GM18505 (cell line): ENCODE measurements around the gene NCK2.

Experiments used
- ATAC-seq: cut with Tn5 transposase; IDR thresholded peaks from one replicate; pipeline ENCODE4 v1.9.1; 2021; ENCODE audit not compliant: unreplicated experiment
- POLR2A ChIP-seq: IDR thresholded peaks from 4 replicates; pipeline ENCODE4 v1.6.1; 2011; ENCODE audit warnings: borderline replicate concordance; ENCODE audit not compliant: insufficient read depth, insufficient read length; ENCODE audit errors: extremely low read depth

Gene NCK2

DNA sequence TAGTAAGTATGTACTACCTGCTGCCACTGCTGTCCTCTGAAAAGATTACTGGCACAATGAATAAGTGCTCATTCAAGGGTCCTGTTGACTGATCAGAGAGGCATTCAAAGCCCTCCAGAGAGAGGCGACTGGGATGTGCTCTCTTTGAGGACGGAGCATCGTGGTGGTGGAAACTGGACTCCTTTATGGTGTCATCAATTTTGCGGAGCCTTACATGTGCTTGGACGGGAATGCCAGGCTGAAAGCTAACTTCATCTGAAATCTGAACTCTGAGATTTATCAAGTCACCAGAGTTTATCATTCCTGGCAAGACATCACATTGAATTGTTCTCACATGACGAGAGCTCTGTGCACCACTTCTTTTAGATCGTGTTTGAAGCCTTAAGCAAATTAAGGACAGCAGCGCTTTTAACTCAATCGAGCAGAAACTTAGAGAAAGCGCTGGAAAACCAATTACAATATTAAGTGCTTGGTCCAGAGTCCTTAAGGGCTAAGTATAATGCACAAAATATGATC is 138.3 kb downstream of the NCK2 start:
- TF ChIP-seq POLR2A = no peak
- no peak for ATAC-seq

DNA sequence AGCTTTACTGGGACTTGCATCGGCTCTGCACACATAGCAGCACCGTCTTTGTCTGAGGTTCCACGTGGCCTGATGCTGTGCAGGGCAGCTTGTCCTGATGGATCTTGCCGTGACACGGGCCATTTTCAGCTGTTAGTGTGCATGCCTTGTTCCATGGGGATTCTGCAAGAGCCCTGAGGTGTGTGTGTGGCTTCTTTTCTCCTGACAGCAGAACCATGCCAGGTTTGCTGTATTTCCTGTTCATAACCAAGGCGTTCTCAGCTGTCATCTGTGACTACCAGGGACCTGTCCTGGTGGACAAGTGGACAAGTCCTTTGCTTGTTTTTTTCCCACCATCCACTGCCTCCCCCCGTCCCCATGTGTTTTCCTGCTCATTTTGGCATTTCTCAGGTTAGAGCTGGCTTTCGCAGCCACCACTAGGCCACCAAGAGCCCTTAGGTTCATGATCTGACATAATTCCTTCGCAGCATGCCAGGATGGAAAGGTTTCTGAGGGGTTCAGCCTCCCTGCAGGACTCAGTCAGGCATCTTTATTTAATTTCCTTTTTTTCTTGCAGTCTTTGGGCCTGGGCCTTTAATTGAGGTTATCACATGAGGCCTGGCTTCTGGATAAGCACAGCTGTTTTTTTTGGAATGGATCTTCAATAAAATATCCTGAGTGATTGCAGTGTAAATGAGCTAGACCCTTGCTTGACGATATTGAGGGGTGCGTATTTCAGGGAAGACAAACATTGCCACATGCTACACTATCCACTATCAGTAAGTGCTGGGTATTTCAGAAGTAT is 139.4 kb downstream of the NCK2 start:
- TF ChIP-seq POLR2A = no peak
- ATAC-seq = no peak

DNA sequence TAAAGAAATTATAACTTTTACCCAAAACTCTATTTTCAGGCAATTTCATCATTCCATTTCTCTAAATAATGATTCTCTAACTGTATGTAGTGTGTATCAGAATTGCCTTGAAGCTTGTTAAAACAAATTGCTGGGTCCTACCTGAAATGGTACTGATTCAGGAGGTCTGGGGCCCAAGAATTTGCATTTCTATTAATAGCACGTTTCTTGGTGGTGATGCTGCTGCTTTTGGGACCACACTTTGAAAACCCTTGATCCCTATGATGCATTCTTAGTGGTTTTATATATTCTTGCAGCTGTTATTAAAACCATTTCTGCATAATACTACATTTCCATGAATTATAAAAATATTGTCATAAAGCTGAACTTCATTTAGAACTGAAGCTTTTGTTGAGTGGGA is 140.7 kb downstream of the NCK2 start:
- ATAC-seq = no peak
- no peak for TF ChIP-seq POLR2A

DNA sequence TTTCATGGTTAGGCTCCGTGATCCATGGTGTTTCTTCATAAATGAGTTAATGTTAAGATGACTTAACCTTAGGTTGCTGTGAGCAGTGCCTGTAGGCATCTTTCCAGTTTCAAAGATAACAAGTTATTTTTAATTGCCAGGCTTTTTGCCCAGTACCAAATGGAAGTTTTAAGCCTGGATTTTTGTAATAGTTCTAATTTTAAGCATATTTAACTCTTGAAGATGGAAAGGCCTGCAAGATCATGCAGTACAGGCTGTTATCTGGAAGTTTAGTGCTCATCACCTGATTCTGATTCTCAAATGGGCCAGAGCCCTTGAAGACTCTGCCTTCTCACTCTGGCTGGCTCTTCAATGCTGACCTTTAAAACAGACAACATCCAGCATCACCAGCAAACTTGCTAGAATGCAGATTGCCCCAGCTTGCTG is 141.3 kb downstream of the NCK2 start:
- no peak for ATAC-seq
- no peak for TF ChIP-seq POLR2A

DNA sequence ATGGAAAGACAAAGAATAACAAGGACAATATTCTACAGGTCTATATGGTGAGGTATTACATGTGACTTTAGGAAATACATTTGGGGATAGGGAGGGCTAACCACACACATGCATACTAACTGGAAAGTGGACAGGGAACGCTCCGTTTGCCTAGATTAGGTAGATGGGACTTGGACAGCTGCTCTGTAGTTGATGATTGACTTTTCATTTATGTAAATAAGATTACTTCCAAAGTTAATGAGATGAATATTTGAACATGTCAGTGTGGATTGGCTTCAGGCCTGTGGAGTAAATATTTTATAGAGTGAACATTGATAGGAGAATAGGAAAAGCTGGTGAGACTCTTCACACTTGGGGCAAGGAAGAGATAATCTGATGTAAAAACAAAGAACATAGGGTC is 142.0 kb downstream of the NCK2 start:
- TF ChIP-seq POLR2A = no peak
- ATAC-seq = no peak

DNA sequence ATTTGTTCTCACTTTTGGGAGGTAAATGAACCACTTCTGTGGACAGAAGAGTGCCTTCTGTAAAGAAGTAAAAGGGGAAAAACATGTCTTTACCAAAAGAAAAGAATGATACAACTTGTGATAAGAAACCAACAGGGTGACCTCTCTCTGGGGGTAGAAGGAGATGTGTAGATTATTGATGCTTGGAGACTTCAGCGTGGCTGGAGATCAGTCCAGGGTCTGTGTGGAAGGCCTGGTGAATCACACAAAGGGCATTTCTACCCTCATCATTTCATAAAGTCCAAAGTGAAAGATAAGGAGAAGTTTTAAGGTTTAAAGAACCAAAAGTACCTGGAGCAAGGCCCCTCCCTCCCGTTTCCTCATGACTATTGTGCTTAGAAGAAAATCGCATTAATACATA is 142.5 kb downstream of the NCK2 start:
- no peak for TF ChIP-seq POLR2A
- ATAC-seq = no peak

DNA sequence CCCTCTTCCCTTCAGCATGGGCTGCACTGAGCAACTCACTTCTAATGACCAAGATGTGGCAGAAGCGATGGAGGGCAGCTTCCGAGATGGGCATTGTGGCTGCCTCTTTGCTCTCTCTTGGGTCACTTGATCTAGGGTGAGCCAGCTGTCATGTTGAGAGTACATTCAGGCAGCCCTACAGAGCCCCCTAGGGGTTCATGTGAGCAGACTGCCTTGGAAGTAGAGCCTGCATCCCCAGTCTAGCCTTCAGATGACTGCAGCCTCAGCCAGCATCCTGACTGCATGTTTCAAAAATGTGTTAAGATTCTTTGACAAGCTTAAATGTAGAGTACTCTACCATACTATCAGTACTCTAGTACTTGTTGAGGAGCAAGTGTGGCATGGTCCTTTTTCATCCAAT is 143.9 kb downstream of the NCK2 start:
- TF ChIP-seq POLR2A = no peak
- no peak for ATAC-seq

DNA sequence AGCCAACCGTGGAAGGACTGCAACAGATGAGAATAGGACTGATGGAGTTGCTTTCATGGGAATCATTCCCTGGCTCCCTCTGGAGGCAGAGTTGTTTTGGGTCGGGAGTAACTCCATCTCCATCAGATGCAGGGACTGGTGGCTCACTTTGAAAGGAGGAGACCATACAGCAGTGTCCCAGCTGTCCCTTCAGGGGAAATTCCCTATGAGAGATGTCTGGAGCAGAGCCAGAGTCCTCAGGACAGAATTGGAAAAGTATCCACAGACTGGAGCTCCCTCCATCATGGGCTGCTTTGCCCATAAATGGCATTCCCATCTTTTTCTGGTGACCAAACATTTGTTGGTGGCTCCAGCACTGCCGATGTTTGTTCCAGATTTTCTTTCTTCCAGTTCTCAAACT is 144.3 kb downstream of the NCK2 start:
- TF ChIP-seq POLR2A = no peak
- no peak for ATAC-seq

DNA sequence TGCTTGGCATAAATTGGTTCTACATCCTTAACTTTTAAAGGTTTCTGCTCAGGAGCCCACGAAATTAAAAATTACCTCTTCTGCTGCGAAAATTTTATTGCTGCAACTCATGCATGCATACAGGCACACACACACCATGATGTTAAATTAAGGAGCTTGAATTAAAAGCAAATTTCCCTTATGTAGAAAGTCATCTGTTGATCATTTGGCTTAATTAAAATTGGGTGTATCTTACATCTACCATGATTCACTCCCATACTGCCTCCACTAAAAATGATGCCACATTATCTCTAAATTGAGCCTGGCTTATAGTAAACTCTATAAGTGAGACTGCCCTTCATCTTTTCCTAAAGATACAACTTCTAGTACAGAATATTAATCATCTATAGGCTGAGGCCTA is 145.4 kb downstream of the NCK2 start:
- ATAC-seq = no peak
- no peak for TF ChIP-seq POLR2A

DNA sequence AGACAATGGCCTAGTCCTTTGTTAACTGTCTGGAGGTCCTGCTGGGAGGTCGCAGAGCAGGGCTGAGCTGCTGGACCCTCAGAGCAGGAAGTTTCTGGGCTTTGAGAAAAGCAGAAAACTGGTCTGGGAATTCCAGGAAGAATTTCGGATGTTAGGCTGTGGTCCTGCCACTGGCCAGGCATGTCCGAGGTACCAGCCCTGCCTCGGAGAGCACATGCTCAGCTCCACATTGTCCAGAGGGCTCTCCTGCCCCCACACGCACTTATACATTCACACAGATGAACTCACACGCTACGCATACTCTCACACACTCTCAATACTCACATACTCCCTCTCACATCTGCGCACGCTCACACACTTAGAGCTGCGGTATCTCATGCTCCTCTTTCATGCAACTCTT is 146.1 kb downstream of the NCK2 start:
- no peak for ATAC-seq
- no peak for TF ChIP-seq POLR2A

DNA sequence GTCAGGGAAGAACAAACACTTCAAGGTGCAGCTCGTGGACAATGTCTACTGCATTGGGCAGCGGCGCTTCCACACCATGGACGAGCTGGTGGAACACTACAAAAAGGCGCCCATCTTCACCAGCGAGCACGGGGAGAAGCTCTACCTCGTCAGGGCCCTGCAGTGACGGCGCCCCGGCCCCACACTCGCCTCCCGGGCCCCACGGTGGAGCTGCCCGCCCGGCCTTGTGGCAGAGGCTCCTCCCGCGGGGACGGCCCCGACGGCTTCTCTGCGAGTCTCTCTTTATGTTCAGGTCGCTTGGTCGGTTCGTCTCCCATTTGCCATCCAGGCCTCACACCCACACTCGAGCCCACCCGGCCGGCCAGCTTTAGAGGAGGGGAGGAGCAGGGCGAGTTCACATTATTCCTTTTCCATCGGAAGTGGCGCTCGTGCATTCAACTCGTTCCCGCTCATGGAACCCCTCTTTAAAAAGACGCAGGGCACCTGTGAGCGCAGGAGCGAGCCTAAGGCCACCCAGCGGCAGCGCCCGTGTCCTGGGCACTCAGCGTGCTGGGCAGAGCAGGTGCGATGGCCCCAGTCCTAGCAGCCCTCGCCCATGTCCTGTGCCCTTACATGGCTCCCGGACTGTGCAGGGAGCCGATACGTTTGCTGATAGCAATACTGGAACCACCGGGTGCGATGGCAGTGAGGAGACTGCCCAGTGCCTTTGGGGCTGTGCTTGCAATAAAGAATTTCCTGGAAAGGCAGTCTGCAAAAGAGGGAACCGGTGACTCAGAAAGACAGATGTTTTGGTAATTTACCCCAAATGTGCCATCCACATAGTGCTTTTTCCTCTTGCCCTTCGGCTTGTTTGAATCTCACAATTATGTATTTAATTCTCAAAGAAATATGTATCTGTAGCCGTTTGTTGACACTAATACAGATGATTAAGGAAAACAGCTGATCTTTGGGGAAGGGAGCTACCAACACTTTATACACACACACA is 148.6 kb downstream of the NCK2 start:
- no peak for ATAC-seq
- TF ChIP-seq POLR2A = no peak

DNA sequence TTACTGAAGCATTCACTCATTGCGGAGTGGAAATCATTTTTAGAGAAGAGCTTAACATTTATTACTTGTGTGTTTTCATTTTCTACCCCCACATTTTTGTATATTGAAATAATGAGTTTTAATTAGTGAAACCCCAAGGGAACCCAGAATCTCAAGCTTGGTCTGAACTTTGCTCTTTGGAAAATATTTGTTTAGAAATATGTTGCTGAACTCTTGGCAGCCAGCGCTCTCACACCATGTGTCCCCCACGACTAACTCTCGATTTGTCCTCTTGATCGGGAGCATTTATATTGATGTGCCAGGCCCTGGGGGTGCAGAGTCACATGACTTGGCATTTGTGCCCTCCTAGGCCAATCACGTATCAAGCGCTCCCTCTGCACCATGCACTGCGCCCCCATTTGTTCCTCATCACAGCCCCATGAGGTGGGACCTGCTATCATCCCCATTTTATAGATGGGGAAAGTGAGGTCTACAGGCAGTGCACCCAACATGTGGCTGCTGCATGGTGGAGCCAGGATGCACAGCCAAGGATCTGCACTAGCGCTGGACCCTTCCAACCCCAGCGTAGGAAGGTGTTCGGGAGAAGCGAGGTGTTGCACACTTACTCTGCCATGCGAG is 149.7 kb downstream of the NCK2 start:
- TF ChIP-seq POLR2A = no peak

More for the DNA sequence above, 149.7 kb downstream of the NCK2 start:
- ATAC-seq = no peak
